Frontal cortex (tissue), 4 donors: ENCODE results near the gene DENND1A. TPM values are rescaled to one million over a fixed set of nuclear protein-coding genes. Genes with fewer than 3 reads are reported as not detected.
A peak's percentile ranks its signal among the peaks of the same experiment; 100 is the strongest.
"Not testable (repeated sequence)": the region's sequence is repeated elsewhere in the genome, so short reads cannot be mapped to it uniquely, and the experiment has no call there.

ENCODE experiments used
- DNase-seq, 2 donors: peaks; one replicate each; pipeline ENCODE4 v3.0.0; 2012; ENCODE audit warnings: low spot score in 2 of 2
- FAIRE-seq: peaks from 2 replicates; lab custom pipeline; 2012; peaks lifted over from hg19 to GRCh38; lab: Jason Lieb, UNC
- total RNA-seq: library from RNA; depleted of rRNA; stranded (reverse); fragments of >200 nt; gene quantifications from one replicate; pipeline ENCODE4 v1.2.3, GENCODE V29; 2014
- donor health status: control.
- donor health status: control.
- donor health status: control.

Gene DENND1A
- total RNA-seq, 1 donor from 2014 or later = 17.9 TPM

DNA sequence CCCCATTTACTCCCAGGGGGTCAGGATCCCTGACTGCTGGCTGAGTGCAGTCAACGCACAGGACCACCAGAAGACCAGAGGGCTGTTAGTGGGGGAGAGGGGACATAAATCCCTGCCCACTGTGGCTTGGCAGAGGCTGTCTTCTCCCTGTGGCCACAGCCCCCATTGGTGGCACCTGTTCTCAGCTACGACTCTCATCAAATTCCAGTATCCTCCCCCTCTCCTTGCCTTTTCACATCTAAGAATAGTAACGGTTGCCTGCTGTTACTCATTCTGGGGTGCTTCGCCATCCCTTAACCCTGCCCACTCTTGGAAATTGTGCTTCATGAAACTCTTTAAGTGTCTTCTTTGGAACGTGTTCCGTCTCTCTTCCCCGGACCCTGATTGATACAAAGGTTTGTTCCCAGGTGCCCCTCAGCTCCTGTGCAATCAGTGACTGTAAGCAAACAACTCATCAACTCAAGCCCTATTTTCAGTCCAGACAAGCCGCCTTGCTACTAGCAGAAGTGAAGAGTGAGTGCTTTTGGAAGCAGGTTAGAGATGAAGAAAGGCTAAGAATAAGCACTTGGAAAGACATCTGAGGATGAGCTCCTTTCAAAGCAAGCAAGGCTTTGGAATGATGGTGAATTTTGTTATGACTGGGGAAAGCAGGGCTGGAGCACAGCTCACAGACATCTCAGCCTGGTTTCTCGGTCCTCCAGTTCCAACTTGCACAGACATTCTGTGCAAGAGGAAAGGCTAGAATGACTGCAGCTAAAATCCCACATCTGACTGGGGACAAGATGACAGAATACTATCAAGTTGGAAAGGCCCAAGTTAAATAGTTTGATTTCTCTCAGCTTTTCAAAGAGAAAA is 22.9 kb upstream of the DENND1A start:
- DNase-seq (no peak), FAIRE-seq (no peak)

DNA sequence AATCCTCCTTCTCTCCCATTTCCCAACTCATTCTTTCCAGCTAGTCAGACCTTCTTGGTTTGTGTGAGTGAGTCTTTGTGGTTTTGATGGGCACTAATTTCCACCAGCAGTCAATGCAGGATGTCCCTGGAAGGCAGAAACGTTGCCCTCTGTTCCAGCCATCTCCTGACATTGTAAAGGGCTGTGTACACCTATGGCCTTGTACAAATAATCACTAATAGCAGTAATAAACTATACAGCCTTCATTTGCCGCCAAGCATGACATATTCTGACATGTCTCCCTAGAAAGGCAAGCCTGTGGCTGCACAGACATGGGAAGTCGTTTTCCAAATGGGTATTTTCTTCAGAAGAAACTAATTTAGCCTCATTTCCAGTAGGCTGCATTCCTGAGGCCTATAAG is 18.4 kb upstream of the DENND1A start:
- DNase-seq = no peak
- FAIRE-seq = no peak

DNA sequence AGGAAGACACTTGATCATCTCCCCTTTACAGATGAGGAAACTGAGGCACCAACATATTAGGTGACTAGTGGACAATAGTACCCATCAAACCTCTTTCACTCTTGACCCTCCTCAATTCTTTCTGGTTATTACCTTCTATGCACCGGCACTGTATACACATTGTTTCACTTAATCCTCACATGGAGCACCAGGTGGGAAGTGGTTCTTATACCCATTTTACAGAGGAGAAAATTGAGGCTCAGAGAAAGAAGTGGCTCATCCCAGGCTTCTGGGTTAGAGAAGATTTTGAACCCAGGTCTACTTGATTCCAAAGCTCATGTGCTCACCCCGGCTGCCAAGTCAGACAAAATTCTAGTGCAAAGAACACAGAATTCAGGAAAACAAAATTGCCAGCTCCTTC is 17.4 kb upstream of the DENND1A start:
- DNase-seq = no peak
- no peak for FAIRE-seq

DNA sequence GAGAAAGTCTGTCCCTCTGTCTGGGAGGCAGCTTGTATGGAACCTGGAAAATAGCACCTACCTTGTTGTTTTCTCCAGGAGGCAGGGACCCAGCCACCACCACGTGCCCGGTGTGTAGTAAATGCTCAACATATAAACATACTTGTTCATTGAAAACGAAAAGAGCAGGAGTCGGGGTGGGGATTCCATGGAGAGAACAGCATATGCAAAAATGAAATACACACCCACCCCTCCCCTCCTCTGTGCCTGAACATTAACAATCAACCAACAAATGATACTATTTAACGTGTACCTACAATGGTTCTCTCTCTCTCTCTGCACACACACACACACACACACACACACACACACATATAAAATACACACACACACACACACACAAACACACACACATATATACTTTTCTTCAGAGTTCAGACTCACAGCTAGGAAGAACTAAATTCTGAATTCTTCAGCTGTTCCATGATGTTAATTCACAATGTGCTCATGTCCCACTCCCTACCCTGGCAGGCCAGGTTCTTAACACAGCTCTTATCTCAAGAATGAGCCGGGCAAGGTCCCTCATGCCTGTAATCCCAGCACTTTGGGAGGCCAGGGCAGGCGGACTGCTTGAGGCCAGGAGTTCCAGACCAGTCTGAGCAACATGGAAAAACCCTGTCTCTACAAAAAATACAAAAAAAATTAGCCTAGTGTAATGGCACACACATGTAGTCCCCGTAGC is 16.3 kb upstream of the DENND1A start:
- DNase-seq (no peak), FAIRE-seq (no peak)

DNA sequence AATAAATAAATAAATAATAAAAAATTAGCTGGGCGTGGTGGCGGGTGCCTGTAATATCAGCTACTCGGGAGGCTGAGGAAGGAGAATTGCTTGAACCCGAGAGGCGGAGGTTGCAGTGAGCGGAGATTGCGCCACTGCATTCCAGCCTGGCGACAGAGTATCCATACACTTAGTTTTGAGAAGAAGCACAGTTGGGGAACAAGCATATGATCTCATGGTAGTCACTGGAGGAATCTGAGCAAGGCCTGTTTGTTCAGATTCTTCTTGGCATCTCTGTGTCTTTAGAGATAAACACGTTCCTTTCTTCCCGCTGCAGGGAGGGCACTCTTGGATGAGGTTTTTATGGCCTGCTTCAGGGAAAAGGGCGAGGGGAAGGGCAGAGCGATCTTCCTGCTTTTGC is 15.6 kb upstream of the DENND1A start:
- DNase-seq (no peak), FAIRE-seq (no peak)

DNA sequence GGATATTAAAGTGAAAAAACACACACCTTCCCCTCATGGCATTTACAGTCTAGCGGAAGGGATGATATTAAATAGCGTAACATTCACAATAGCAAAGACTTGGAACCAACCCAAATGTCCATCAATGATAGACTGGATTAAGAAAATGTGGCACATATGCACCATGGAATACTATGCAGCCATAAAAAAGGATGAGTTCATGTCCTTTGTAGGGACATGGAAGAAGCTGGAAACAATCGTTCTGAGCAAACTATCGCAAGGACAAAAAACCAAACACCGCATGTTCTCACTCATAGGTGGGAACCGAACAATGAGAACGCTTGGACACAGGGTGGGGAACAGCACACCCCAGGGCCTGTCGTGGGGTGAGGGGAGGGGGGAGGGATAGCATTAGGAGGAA is 14.5 kb upstream of the DENND1A start:
- not testable (repeated sequence) for DNase-seq, FAIRE-seq

DNA sequence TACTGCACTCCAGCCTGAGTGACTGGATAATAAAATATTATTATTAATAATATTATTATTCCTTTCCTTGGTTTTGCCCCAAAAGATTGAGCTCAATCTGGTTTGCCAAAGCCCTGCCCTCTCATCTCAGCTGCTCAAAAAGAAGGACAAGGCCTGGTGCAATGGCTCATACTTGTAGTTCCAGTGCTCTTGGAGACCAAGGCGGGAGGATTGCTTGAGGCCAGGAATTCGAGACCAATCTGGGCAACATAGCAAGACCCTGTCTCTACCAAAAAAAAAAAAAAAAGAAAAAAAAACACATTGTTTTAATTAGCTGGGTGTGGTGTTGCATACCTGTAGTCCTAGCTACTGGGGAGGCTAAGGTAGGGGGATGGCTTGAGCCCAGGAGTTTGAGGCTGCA is 13.7 kb upstream of the DENND1A start:
- DNase-seq (no peak), FAIRE-seq (no peak)

DNA sequence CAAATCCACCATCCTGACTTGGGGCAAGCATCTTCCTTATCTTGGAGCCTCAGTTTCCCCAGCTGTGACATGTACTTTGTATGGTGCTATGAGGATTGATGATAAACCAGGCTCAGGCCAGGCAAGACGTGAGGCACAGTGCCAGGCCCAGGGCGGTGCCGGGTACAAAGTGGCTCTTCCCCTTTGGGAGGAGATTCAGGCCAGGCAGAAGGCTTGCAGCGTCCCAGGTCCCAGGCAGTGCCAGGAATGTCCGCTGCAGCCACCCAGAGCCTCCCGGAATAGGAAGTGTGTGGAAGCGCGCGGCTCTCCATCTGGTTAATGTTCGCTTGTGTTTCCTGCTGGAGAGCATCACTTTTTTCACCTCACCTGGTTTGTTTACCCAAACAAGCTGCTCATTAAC is 12.6 kb upstream of the DENND1A start:
- DNase-seq (no peak), FAIRE-seq (no peak)

DNA sequence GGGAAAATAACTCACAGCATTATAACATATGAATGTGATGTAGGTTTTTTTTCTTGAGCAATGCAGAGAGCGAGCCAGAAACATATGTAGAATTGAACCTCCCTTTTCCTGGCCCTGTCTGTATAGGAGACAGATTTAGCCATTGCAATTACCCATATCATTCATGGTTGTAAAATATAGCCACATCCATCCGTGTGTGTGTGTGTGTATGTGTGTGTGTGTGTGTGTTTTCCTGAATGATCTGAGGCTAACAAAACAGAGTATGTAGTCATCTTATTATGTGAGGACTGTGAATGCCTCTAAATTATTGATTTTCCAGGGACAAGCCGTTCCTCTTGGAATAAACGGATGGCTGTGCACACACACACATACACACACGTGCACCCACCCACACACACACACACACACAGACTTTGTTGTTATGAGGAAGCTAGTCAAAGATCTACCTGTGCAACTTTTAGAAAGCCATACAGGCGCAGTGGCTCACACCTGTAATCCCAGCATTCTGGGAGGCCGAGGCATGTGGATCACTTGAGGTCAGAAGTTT is 11.7 kb upstream of the DENND1A start:
- no peak for DNase-seq
- no peak for FAIRE-seq

DNA sequence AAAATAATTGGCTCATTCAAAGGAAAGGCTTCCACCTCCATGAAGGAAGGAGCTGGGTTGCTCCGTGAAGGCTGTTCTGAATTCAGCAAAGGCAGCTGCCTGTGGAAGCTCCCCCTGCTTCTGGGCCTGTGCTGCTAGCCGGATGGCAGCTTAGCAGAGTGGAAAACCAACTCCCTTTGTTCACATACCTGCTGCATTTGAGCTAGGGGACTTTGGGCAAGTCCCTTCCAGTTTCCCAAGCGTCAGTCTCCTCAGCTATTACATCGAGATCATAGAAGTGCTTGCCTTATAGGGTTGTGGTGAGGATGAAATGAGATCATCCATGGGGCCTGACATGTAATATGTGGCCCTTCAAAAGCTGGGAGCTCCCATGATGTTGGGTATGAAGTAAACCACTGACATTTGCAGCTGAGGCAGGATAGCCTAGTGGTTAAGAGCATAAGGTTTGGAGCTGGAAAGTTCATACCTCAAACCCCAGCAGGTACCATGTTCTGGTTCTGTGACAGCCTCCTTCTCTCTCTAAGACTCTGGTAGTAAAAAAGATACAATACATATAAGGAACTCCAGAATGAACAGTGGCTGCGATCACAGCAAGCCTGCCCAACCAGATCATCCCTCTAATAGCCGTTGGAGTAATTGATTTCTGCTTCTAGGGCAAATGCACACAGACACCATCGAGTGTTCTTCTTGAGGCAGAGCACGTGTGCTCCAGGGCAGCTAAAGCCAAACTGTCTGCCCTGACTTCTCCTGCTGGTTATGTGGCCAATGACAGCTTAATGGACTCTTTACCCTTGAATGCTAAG is 11.0 kb upstream of the DENND1A start:
- no peak for DNase-seq
- FAIRE-seq = no peak

DNA sequence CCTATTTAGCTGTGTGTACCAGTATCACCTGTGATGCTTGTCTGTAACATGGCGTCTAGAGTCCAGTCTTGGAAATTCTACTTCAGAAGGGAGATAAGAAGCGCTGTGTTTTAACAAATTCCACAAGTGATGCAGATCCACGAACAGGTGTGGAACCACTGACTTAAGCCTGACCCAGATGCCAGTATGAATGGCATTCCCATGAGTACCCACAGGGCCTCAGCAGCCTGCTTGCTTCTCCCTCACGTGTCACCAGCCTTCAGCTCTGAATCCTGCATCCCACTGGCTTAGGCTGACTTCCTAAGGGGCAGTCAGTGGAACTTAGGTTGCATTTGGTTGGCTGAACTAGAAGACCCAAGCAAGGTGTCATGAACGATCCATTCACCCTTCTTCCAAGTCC is 8.5 kb upstream of the DENND1A start:
- FAIRE-seq = no peak

DNA sequence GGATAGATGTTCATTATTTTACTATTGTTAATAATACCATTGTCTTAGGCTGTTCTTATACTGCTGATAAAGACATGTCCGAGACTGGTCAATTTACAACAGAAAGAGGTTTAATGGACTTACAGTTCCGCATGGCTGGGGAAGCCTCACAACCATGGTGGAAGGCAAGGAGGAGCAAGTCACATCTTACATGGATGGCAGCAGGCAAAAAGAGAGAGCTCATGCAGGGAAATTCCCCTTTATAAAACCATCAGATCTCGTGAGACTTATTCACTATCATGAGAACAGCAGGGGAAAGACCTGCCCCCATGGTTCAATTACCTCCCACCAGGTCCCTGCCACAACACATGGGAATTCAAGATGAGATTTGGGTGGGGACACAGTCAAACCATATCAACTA is 6.6 kb upstream of the DENND1A start:
- FAIRE-seq, DNase-seq: not testable (repeated sequence)

More for the DNA sequence above, 8.5 kb upstream of the DENND1A start:
- no peak for DNase-seq

DNA sequence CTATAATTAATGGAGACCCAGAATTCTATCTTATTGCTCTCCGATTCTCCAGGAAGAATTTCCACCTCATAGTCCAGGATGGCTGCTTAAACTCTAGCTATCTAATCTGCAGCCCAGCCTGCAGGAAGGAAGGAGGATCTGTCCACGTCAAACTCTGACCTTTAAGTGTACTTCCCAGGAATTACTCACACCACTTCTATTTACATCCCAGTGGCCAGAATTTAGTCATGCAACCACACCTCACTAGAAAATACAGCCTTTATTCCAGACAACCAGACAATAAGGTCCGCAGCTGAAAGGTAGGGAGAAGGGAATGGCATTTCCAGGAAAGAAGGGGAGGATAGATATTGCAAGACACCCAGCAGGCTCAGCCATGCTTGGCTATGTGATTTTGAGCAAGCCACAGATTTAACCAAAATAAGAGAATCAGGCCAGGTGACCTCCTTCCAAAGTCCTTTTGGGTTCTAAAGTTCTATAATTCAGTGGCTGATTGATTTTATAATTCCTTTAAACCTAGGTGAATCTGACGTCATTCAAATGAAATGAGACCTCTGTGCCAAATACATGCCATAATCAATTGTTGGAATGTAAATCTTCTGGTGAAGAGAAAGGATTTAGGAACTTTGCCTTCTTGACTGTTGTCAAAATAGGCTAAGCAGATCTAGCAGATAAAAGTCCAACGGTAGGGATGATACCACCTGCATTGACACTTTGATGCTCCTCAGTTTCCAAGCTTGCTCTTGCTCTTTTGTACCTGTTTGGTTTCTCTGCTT is 3.7 kb upstream of the DENND1A start:
- DNase-seq = no peak
- FAIRE-seq = no peak

DNA sequence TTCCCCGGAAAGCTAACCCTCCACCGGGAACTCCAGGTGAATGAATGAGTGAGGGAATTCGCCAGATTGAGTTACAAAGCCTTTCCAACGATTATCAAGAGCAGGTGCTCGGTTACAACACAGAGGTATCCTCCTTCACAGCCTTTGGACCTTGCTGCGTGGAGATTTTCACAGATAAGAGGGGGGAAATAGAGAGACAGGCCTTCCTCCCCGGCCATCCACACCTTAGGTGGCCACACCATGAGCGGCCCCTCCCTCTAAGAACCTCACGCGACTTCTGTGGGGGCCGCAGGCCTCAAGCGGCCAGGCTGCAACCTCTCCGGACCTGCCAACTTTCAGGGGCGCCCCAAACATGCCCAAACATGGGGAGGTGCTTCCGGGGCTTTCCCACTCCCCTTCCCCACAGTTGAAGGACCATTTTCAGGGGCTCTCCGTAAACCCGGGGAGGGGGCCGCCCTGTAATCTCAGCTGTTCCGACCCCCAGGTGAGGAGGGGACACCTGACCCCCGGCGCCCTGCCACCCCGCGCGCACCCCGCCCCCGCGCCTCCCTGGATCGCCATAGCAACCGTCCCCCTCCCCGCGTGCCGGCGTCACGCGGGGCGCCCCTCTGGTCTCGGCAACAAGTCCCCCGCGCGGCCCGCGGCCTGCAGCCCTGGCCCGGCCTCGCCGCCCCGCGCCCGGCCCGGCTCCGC is 603 bp downstream of the DENND1A start:
- peak; percentile 38 to 43 for DNase-seq
- no peak for FAIRE-seq

DNA sequence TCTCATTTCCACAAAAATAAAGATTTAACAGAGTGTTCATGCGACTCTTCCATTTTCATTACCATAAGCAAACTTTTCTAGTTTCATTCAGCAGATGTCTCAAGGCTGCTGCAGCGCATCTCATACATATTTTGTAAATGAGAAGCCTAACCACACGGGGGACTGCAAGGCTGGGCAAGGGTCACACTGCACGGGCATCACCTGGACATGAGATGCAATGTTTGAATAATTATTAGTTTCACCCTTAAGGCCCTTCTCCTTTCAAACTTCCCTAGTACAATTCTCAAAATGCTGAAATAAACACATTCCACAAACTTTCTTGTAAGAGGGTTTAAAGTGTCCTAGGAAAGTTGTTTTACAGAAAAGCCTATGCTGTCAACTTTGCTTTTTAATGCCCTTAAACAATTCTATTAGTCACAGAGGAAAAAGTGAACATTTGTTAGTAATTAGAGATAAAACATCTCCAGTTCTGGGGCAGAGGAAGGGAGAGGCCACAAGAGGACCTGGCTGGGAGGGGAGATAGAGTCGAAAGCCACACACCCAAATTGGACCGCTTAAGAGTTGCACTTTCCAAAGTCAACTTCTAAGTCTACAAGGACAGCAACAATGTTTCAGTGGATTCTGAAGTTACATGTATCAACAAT is 1.3 kb downstream of the DENND1A start:
- FAIRE-seq = no peak
- DNase-seq = no peak

DNA sequence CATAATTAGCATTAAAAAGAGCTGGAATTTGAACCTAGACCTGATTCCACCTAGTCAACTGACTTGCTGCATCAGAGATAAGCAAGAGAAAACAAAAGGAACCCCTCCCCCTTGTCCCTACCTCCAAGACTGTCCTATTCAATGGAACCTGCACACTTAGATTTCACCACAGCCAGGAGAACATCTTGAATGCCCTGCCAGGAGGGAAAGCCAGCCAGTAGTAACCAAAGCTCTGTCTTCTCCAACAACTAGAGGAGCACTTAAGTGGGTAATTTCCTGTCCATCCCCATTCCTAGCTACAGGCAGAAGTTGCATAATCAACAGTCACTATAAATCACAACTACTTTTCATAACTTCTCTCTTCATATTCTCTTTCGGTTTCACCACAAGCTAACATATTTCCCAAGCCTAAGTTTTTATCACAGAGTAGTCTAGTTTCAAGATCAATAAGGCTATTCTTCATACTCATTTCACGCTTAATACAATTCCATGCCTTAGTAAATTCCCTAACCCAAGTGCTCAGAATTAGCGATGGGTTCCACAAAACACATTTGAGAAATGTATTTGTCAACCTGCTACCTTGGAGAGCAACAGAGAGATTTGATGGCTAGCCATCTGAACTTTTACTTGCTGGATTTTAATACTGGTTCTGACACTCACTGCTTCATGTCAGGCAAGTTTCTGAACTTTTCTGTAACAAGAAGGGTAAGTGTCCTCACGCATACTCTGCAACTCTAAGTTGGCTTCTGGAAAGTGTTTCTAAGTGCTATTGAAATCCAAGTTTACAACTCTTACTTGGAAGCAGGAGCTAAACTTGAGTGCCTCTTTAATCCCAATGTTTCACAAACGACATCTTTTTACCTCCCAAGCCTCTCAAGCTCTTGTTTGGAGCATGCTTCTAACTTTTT is 2.0 kb downstream of the DENND1A start:
- FAIRE-seq (no peak), DNase-seq (no peak)

DNA sequence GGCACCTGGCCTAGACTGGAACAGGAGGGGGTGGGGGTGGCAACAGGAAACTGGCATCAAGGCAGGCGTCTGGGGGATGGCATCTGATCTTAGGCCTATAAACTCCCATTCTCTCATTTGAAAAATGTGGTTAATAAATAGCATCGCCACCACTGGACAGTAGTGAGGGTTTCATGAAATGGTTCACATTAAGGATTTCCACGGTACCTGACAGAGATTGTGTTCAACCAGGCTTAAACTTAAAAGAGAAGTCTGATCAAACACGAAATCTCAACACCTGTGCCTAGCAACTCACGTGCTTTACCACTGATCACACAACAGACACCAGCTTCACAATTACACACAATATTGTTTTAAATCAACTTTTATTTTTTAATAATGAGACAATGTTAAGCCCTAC is 3.0 kb downstream of the DENND1A start:
- no peak for FAIRE-seq
- no peak for DNase-seq
